HepG2 (cell line): Measurements from ENCODE around the gene NAP1L4. TPM values are rescaled to one million over a fixed set of nuclear protein-coding genes. Genes with fewer than 3 reads are reported as not detected.
A peak's percentile ranks its signal among the peaks of the same experiment; 100 is the strongest.

Source experiments
- AGO1 ChIP-seq: fragments of 200-400 bp; formaldehyde crosslinking; IDR thresholded peaks from 2 replicates; pipeline ENCODE4 v1.6.1; 2017; ENCODE audit warnings: mild to moderate bottlenecking, low read depth, low read length, moderate library complexity; ENCODE audit not compliant: poor library complexity, severe bottlenecking
- DMAP1 ChIP-seq: IDR thresholded peaks from 2 replicates; pipeline ENCODE4 v1.6.1; 2016
- HIVEP1 ChIP-seq: sonication (generic); formaldehyde crosslinking; IDR thresholded peaks from 2 replicates; pipeline ENCODE4 v1.4.0; 2020; ENCODE audit warnings: mild to moderate bottlenecking, missing genetic modification reagents
- KLF15 ChIP-seq: sonication (generic); formaldehyde crosslinking; IDR thresholded peaks from 2 replicates; pipeline ENCODE4 v1.8.1; 2023; ENCODE audit warnings: borderline replicate concordance, mild to moderate bottlenecking, inconsistent platforms, missing genetic modification reagents, mixed read lengths
- MTA1 ChIP-seq: sonication (generic); formaldehyde crosslinking; IDR thresholded peaks from 2 replicates; pipeline ENCODE4 v1.4.0; 2020; ENCODE audit warnings: missing genetic modification reagents, mild to moderate bottlenecking, borderline replicate concordance
- MTA3 ChIP-seq: sonication (generic); formaldehyde crosslinking; IDR thresholded peaks from 2 replicates; pipeline ENCODE4 v1.4.0; 2020; ENCODE audit warnings: missing genetic modification reagents
- NRL ChIP-seq: sonication (generic); formaldehyde crosslinking; IDR thresholded peaks from 2 replicates; pipeline ENCODE4 v1.5.0; 2020; ENCODE audit warnings: missing genetic modification reagents, mild to moderate bottlenecking, moderate library complexity, borderline replicate concordance
- PHF20 ChIP-seq: sonication (generic); formaldehyde crosslinking; IDR thresholded peaks from 2 replicates; pipeline ENCODE4 v1.5.0; 2020; ENCODE audit warnings: mild to moderate bottlenecking, missing genetic modification reagents
- RORA ChIP-seq: sonication (generic); formaldehyde crosslinking; IDR thresholded peaks from 2 replicates; pipeline ENCODE4 v1.5.0; 2020; ENCODE audit warnings: mild to moderate bottlenecking, missing genetic modification reagents, moderate library complexity
- SALL1 ChIP-seq: sonication (generic); formaldehyde crosslinking; IDR thresholded peaks from 2 replicates; pipeline ENCODE4 v1.8.0; 2022; ENCODE audit warnings: mild to moderate bottlenecking, missing genetic modification reagents
- SUZ12 ChIP-seq: fragments of 150-350 bp; IDR thresholded peaks from 2 replicates; pipeline ENCODE4 v1.6.1; 2014; ENCODE audit warnings: low read depth, low read length
- TAF1 ChIP-seq: sonication (generic); formaldehyde crosslinking; IDR thresholded peaks from 2 replicates; pipeline ENCODE4 v1.4.0; 2020; ENCODE audit warnings: missing genetic modification reagents
- TAF15 ChIP-seq: fragments of 200-400 bp; formaldehyde crosslinking; IDR thresholded peaks from one replicate; pipeline ENCODE4 v1.6.1; 2018; ENCODE audit warnings: mild to moderate bottlenecking, low read depth, low read length; ENCODE audit not compliant: poor library complexity, severe bottlenecking
- THAP9 ChIP-seq: sonication (generic); formaldehyde crosslinking; IDR thresholded peaks from 2 replicates; pipeline ENCODE4; 2020; ENCODE audit warnings: missing genetic modification reagents, mild to moderate bottlenecking, borderline replicate concordance
- YY1 ChIP-seq: IDR thresholded peaks from 2 replicates; pipeline ENCODE4 v1.6.1; 2011; ENCODE audit warnings: low read length, low read depth, moderate library complexity, mild to moderate bottlenecking; ENCODE audit not compliant: insufficient read depth, insufficient replicate concordance
- ZNF343 ChIP-seq: sonication (generic); formaldehyde crosslinking; IDR thresholded peaks from 2 replicates; pipeline ENCODE4 v1.4.0; 2020; ENCODE audit warnings: mild to moderate bottlenecking, missing genetic modification reagents
- ZNF530 ChIP-seq: sonication (generic); formaldehyde crosslinking; IDR thresholded peaks from 2 replicates; pipeline ENCODE4 v1.5.0; 2020; ENCODE audit warnings: low read depth, mild to moderate bottlenecking, missing genetic modification reagents
- polyA plus RNA-seq, 8 experiments: library from polyadenylated mRNA; depleted of rRNA in 3 of 8; stranded (reverse) in 7 of 8; unstranded in 1 of 8; fragments of >200 nt; fragmentation: Illumina TruSeq in 4 of 8; extraction: Trizol in 4 of 8; gene quantifications; 2 replicates each; pipeline versions ENCODE4 v1.2.1 to v1.2.3, GENCODE V29; 2011 to 2016; ENCODE audit warnings: low read depth in 4 of 8, missing spikeins in 1 of 8, mixed read lengths in 1 of 8; ENCODE audit not compliant: insufficient read depth in 1 of 8
- total RNA-seq, 5 experiments: library from RNA; depleted of rRNA; stranded (reverse); fragments of >200 nt; fragmentation: Illumina TruSeq; extraction: Trizol; gene quantifications; 2 replicates each; pipeline ENCODE4 v1.2.3, GENCODE V29; 2016; ENCODE audit warnings: low read depth in 1 of 5
- TF ChIP-seq, protein P1 (sequence below): sonication (generic); formaldehyde crosslinking; IDR thresholded peaks from 2 replicates; pipeline ENCODE4 v1.5.1; 2020; ENCODE audit warnings: mild to moderate bottlenecking, missing genetic modification reagents, moderate library complexity
- TF ChIP-seq, protein P2 (sequence below): IDR thresholded peaks from 2 replicates; pipeline ENCODE4 v1.6.1; 2016; ENCODE audit warnings: mild to moderate bottlenecking, missing biosample characterization, missing genetic modification reagents
- TF ChIP-seq, protein P3 (sequence below): sonication (generic); formaldehyde crosslinking; conservative IDR thresholded peaks from 2 replicates; pipeline ENCODE4 v1.8.0; 2022; ENCODE audit warnings: low read depth, missing genetic modification reagents

NAP1L4 gene
- total and polyA plus RNA-seq, 2 of the 13 experiments (the other 11 are each of a cell fraction or from before 2014, with no cell fraction given), result 64.0 to 186 TPM

- TF ChIP-seq, protein P1, sequence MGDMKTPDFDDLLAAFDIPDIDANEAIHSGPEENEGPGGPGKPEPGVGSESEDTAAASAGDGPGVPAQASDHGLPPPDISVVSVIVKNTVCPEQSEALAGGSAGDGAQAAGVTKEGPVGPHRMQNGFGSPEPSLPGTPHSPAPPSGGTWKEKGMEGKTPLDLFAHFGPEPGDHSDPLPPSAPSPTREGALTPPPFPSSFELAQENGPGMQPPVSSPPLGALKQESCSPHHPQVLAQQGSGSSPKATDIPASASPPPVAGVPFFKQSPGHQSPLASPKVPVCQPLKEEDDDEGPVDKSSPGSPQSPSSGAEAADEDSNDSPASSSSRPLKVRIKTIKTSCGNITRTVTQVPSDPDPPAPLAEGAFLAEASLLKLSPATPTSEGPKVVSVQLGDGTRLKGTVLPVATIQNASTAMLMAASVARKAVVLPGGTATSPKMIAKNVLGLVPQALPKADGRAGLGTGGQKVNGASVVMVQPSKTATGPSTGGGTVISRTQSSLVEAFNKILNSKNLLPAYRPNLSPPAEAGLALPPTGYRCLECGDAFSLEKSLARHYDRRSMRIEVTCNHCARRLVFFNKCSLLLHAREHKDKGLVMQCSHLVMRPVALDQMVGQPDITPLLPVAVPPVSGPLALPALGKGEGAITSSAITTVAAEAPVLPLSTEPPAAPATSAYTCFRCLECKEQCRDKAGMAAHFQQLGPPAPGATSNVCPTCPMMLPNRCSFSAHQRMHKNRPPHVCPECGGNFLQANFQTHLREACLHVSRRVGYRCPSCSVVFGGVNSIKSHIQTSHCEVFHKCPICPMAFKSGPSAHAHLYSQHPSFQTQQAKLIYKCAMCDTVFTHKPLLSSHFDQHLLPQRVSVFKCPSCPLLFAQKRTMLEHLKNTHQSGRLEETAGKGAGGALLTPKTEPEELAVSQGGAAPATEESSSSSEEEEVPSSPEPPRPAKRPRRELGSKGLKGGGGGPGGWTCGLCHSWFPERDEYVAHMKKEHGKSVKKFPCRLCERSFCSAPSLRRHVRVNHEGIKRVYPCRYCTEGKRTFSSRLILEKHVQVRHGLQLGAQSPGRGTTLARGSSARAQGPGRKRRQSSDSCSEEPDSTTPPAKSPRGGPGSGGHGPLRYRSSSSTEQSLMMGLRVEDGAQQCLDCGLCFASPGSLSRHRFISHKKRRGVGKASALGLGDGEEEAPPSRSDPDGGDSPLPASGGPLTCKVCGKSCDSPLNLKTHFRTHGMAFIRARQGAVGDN (CRISPR knock-in tag), result peak; percentile 62
- TF ChIP-seq, protein P2, sequence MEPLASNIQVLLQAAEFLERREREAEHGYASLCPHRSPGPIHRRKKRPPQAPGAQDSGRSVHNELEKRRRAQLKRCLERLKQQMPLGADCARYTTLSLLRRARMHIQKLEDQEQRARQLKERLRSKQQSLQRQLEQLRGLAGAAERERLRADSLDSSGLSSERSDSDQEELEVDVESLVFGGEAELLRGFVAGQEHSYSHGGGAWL, result peak; percentile 41; the same call in 1 of the 2 replicates
- TF ChIP-seq DMAP1 (CRISPR knock-in tag), result peak; percentile 69; the same call in 1 of the 2 replicates
- TF ChIP-seq SALL1, result peak; percentile 48; the same call in 1 of the 2 replicates
- 0 out of 2 replicates have a peak, but pooled peaks have one; percentile 40 for TF ChIP-seq KLF15 (CRISPR knock-in tag)
- peak; percentile 20 for TF ChIP-seq TAF15
- no peak for TF ChIP-seq RORA
- TF ChIP-seq PHF20 (CRISPR knock-in tag), result no peak
- no peak for TF ChIP-seq ZNF530 (CRISPR knock-in tag)
- TF ChIP-seq NRL (CRISPR knock-in tag), result peak; percentile 20; the same call in 1 of the 2 replicates
- no peak for TF ChIP-seq HIVEP1 (CRISPR knock-in tag)
- peak; percentile 60; the same call in 1 of the 2 replicates for TF ChIP-seq THAP9 (CRISPR knock-in tag)
- TF ChIP-seq MTA3, result no peak
- TF ChIP-seq YY1, result peak; percentile 80
- peak; percentile 79 for TF ChIP-seq AGO1
- TF ChIP-seq, protein P3, sequence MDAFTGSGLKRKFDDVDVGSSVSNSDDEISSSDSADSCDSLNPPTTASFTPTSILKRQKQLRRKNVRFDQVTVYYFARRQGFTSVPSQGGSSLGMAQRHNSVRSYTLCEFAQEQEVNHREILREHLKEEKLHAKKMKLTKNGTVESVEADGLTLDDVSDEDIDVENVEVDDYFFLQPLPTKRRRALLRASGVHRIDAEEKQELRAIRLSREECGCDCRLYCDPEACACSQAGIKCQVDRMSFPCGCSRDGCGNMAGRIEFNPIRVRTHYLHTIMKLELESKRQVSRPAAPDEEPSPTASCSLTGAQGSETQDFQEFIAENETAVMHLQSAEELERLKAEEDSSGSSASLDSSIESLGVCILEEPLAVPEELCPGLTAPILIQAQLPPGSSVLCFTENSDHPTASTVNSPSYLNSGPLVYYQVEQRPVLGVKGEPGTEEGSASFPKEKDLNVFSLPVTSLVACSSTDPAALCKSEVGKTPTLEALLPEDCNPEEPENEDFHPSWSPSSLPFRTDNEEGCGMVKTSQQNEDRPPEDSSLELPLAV (CRISPR knock-in tag), result no peak
- no peak for TF ChIP-seq SUZ12
- no peak; the same call in 1 of the 2 replicates for TF ChIP-seq MTA1
- no peak for TF ChIP-seq ZNF343 (CRISPR knock-in tag)
- TF ChIP-seq TAF1, result peak; percentile 63
Observed at GRCh38 chr11:2992234-2992996, at the start of gene NAP1L4 (continued).
